ENCODE results near the gene ELL2.

GRCh38 chr5:95876782-95877181 lies 84.9 kb downstream of the ELL2 start:
- TF ChIP-seq CTCF (IDR thresholded peaks at IDR 0.05) (no peak), POLR2AphosphoS5 (IDR thresholded peaks at IDR 0.05) (no peak), EP300 (IDR thresholded peaks at IDR 0.05) (no peak)

All from suprapubic skin (tissue), 4 donors.